Measurements from ENCODE around the gene SP110. TPM values are rescaled to one million over a fixed set of nuclear protein-coding genes. Genes with fewer than 3 reads are reported as not detected.
A peak's percentile ranks its signal among the peaks of the same experiment; 100 is the strongest.

SP110 gene
- total RNA-seq, 2 experiments from 2014 or later: 59.4 to 63.7 TPM

- no peak overlapping the region for H3K4me3 ChIP-seq (ENCODE audit: low read length)
- TF ChIP-seq CTCF (IDR thresholded peaks at IDR 0.05): no peak
Measured at GRCh38 chr2:230217424-230217823, 2.4 kb downstream of the SP110 start.

GRCh38 chr2:230216489-230216888, 3.3 kb downstream of the SP110 start:
- H3K27ac Mint-ChIP-seq: peak overlapping the region; percentile 40
- TF ChIP-seq CTCF (IDR thresholded peaks at IDR 0.05): no peak
- no peak overlapping the region for H3K27ac ChIP-seq (ENCODE audit: low read depth in 1 of 2, low read length in 2 of 2)
- DNase-seq (peak in 3 of 14 experiments; percentile 13 to 41 (median 22)), ATAC-seq (ENCODE audit: poor library complexity) (no peak)
- H3K4me3 ChIP-seq (ENCODE audit: low read length): no peak overlapping the region
- H3K36me3 Mint-ChIP-seq (ENCODE audit: low read depth): peaks cover 23% of the 10 kb centered on the region
- no peaks in the 10 kb centered on the region for H3K9me3 ChIP-seq (ENCODE audit: control insufficient read depth in 1 of 2, insufficient read depth in 1 of 2, low read length in 2 of 2)
- intact Hi-C loops (cut with DNase I, micrococcal nuclease): loop anchor here (5.0 kb wide), 2 partner anchors 294 to 396 kb away; partner anchors contain the start of genes FBXO36 (in 1 of the 2) and TRIP12 (in 1 of the 2)
- peaks cover 30% of the 10 kb centered on the region for H3K4me1 ChIP-seq (ENCODE audit: insufficient read depth, low read length)
- peak overlapping the region; percentile 52 for H3K4me3 Mint-ChIP-seq
- ChIA-PET POLR2A (interaction anchor here (0.5 to 1.7 kb wide), 3 partner anchors 9 to 102 kb away, joined by 3 to 6 read pairs (median 5); partner anchors contain the start of gene SP140), CTCF (no interaction called here)
- no peaks in the 10 kb centered on the region for H3K27me3 Mint-ChIP-seq
- H3K36me3 ChIP-seq (ENCODE audit: insufficient read depth, low read length): peaks cover 60% of the 10 kb centered on the region
- peaks cover 67% of the 10 kb centered on the region for H3K4me1 Mint-ChIP-seq (ENCODE audit: low read depth)
- no peaks in the 10 kb centered on the region for H3K9me3 Mint-ChIP-seq
- no peaks in the 10 kb centered on the region for H3K27me3 ChIP-seq (ENCODE audit: control insufficient read depth in 1 of 2, insufficient read depth in 2 of 2, low read length in 2 of 2)

More at GRCh38 chr2:230217424-230217823, 2.4 kb downstream of the SP110 start:
- peak overlapping the region; percentile 98 for H3K27ac Mint-ChIP-seq
- H3K9me3 Mint-ChIP-seq: no peaks in the 10 kb centered on the region
- intact Hi-C loops (cut with DNase I, micrococcal nuclease): loop anchor here (5.0 kb wide), 2 partner anchors 295 to 395 kb away; partner anchors contain the start of genes FBXO36 (in 1 of the 2) and TRIP12 (in 1 of the 2)
- POLR2A ChIA-PET: interaction anchor here (1.0 to 3.3 kb wide), 5 partner anchors 8 to 101 kb away, joined by 3 to 24 read pairs (median 6); partner anchors contain the start of gene SP140
- ATAC-seq (ENCODE audit: poor library complexity) (no peak), DNase-seq (no peak)
- peak overlapping the region; percentile 94 for H3K4me3 Mint-ChIP-seq
- CTCF ChIA-PET: no interaction called here
- peaks cover 30% of the 10 kb centered on the region for H3K4me1 ChIP-seq (ENCODE audit: insufficient read depth, low read length)
- no peaks in the 10 kb centered on the region for H3K27me3 ChIP-seq (ENCODE audit: control insufficient read depth in 1 of 2, insufficient read depth in 2 of 2, low read length in 2 of 2)
- no peaks in the 10 kb centered on the region for H3K27me3 Mint-ChIP-seq
- H3K27ac ChIP-seq (ENCODE audit: low read depth in 1 of 2, low read length in 2 of 2): no peak overlapping the region
- H3K4me1 Mint-ChIP-seq (ENCODE audit: low read depth): peaks cover 63% of the 10 kb centered on the region
- peaks cover 51% of the 10 kb centered on the region for H3K36me3 ChIP-seq (ENCODE audit: insufficient read depth, low read length)
- no peaks in the 10 kb centered on the region for H3K9me3 ChIP-seq (ENCODE audit: control insufficient read depth in 1 of 2, insufficient read depth in 1 of 2, low read length in 2 of 2)
- H3K36me3 Mint-ChIP-seq (ENCODE audit: low read depth): peaks cover 23% of the 10 kb centered on the region

GRCh38 chr2:230209422-230210051, 10.2 kb downstream of the SP110 start:
- Histone ChIP-seq H3K36me3 (ENCODE audit: insufficient read depth, low read length) (peaks cover 99% of the 10 kb centered on the region), H3K27me3 (ENCODE audit: control insufficient read depth in 1 of 2, insufficient read depth in 2 of 2, low read length in 2 of 2) (no peaks in the 10 kb centered on the region), H3K9me3 (ENCODE audit: control insufficient read depth in 1 of 2, insufficient read depth in 1 of 2, low read length in 2 of 2) (no peaks in the 10 kb centered on the region), H3K27ac (ENCODE audit: low read depth in 1 of 2, low read length in 2 of 2) (no peak overlapping the region), H3K4me3 (ENCODE audit: low read length) (no peak overlapping the region), H3K4me1 (ENCODE audit: insufficient read depth, low read length) (peaks cover 11% of the 10 kb centered on the region)
- DNase-seq: peak in 1 of 14 experiments; percentile 13
- Mint-ChIP-seq H3K36me3 (ENCODE audit: low read depth) (no peaks in the 10 kb centered on the region), H3K27ac (no peak overlapping the region), H3K9me3 (no peaks in the 10 kb centered on the region), H3K4me1 (ENCODE audit: low read depth) (peaks cover 25% of the 10 kb centered on the region), H3K27me3 (no peaks in the 10 kb centered on the region), H3K4me3 (no peak overlapping the region)
- intact Hi-C loops (cut with DNase I, micrococcal nuclease): loop anchor here in 1 of 2 experiments (5.0 kb wide), 1 partner anchor 393 kb away; no protein-coding TSS in a partner anchor
- ChIA-PET CTCF (no interaction called here), POLR2A (interaction anchor here (4.3 kb wide), 1 partner anchor 10 kb away, joined by 21 read pairs; the partner anchor contains the start of gene SP110)
- no peak for ATAC-seq (ENCODE audit: poor library complexity)
- no peak for TF ChIP-seq CTCF (IDR thresholded peaks at IDR 0.05)

Measured in CD4-positive, alpha-beta T cell (primary cell).